ENCODE results near the gene AMZ1. TPM values are rescaled to one million over a fixed set of nuclear protein-coding genes. Genes with fewer than 3 reads are reported as not detected.

Gene AMZ1
- total RNA-seq, 1 donor from 2014 or later: 9.1 TPM

GRCh38 chr7:2717293-2718261 lies 29.6 kb downstream of the AMZ1 start:
- peak overlapping the region; percentile 57 for H3K27ac Mint-ChIP-seq (ENCODE audit: unreplicated experiment)
- H3K36me3 Mint-ChIP-seq (ENCODE audit: low read depth): peaks cover 34% of the 10 kb centered on the region
- H3K4me3 Mint-ChIP-seq (ENCODE audit: unreplicated experiment): no peak overlapping the region
- TF ChIP-seq CTCF (IDR thresholded peaks at IDR 0.05): no peak
- H3K27me3 Mint-ChIP-seq (ENCODE audit: low read depth): no peaks in the 10 kb centered on the region
- peaks cover 3% of the 10 kb centered on the region for H3K9me3 Mint-ChIP-seq (ENCODE audit: low read depth)
- DNase-seq (ENCODE audit: low spot score): no peak
- peaks cover 52% of the 10 kb centered on the region for H3K4me1 Mint-ChIP-seq (ENCODE audit: low read depth)

- no peak overlapping the region for H3K4me3 Mint-ChIP-seq (ENCODE audit: unreplicated experiment)
- H3K27me3 Mint-ChIP-seq (ENCODE audit: low read depth): no peaks in the 10 kb centered on the region
- peaks cover 48% of the 10 kb centered on the region for H3K4me1 Mint-ChIP-seq (ENCODE audit: low read depth)
- H3K27ac Mint-ChIP-seq (ENCODE audit: unreplicated experiment): peak overlapping the region; percentile 36
- H3K9me3 Mint-ChIP-seq (ENCODE audit: low read depth): peaks cover 3% of the 10 kb centered on the region
- H3K36me3 Mint-ChIP-seq (ENCODE audit: low read depth): peaks cover 35% of the 10 kb centered on the region
- DNase-seq (ENCODE audit: low spot score): no peak
- TF ChIP-seq CTCF (IDR thresholded peaks at IDR 0.05): no peak
These were observed 30.4 kb downstream of the AMZ1 start for GRCh38 chr7:2718296-2718965.

- Mint-ChIP-seq H3K27ac (ENCODE audit: unreplicated experiment) (peak overlapping the region; percentile 36), H3K36me3 (ENCODE audit: low read depth) (peaks cover 35% of the 10 kb centered on the region), H3K4me3 (ENCODE audit: unreplicated experiment) (no peak overlapping the region), H3K9me3 (ENCODE audit: low read depth) (peaks cover 3% of the 10 kb centered on the region), H3K4me1 (ENCODE audit: low read depth) (peaks cover 43% of the 10 kb centered on the region), H3K27me3 (ENCODE audit: low read depth) (no peaks in the 10 kb centered on the region)
- no peak for DNase-seq (ENCODE audit: low spot score)
- peak; percentile 73 for TF ChIP-seq CTCF (IDR thresholded peaks at IDR 0.05)
These were observed 31.0 kb downstream of the AMZ1 start for GRCh38 chr7:2719007-2719406.

GRCh38 chr7:2720024-2720423 lies 32.0 kb downstream of the AMZ1 start:
- no peak for TF ChIP-seq CTCF (IDR thresholded peaks at IDR 0.05)

GRCh38 chr7:2721842-2722241 lies 33.8 kb downstream of the AMZ1 start:
- peaks cover 24% of the 10 kb centered on the region for H3K36me3 Mint-ChIP-seq (ENCODE audit: low read depth)
- H3K27ac Mint-ChIP-seq (ENCODE audit: unreplicated experiment): no peak overlapping the region
- no peak for TF ChIP-seq CTCF (IDR thresholded peaks at IDR 0.05)
- H3K4me1 Mint-ChIP-seq (ENCODE audit: low read depth): peaks cover 15% of the 10 kb centered on the region
- no peaks in the 10 kb centered on the region for H3K9me3 Mint-ChIP-seq (ENCODE audit: low read depth)
- H3K27me3 Mint-ChIP-seq (ENCODE audit: low read depth): no peaks in the 10 kb centered on the region
- DNase-seq (ENCODE audit: low spot score): peak; percentile 68
- no peak overlapping the region for H3K4me3 Mint-ChIP-seq (ENCODE audit: unreplicated experiment)

More at GRCh38 chr7:2720024-2720423, 32.0 kb downstream of the AMZ1 start:
- Mint-ChIP-seq H3K4me3 (ENCODE audit: unreplicated experiment) (no peak overlapping the region), H3K27me3 (ENCODE audit: low read depth) (no peaks in the 10 kb centered on the region), H3K4me1 (ENCODE audit: low read depth) (peaks cover 33% of the 10 kb centered on the region), H3K36me3 (ENCODE audit: low read depth) (peaks cover 26% of the 10 kb centered on the region), H3K9me3 (ENCODE audit: low read depth) (no peaks in the 10 kb centered on the region), H3K27ac (ENCODE audit: unreplicated experiment) (peak overlapping the region; percentile 45)
- no peak for DNase-seq (ENCODE audit: low spot score)
